Upper lobe of right lung (tissue), 1 donor: ENCODE measurements around the gene PTPN9. TPM values are rescaled to one million over a fixed set of nuclear protein-coding genes. Genes with fewer than 3 reads are reported as not detected.
"Not testable (repeated sequence)": the region's sequence is repeated elsewhere in the genome, so short reads cannot be mapped to it uniquely, and the experiment has no call there.

Experiments used
- ATAC-seq: fragments of 200-7000 bp; cut with Tn5 transposase; one replicate; pipeline ENCODE4 v1.9.1; 2020; ENCODE audit warnings: mild to moderate bottlenecking, moderate library complexity
- DNase-seq: peaks from one replicate; pipeline ENCODE4 v3.0.0-alpha.2; 2020
- H3K27ac ChIP-seq: fragments of 200-600 bp; one replicate; pipeline ENCODE4 v1.8.0; 2022
- H3K27me3 ChIP-seq: fragments of 200-600 bp; one replicate; pipeline ENCODE4 v1.8.0; 2022; ENCODE audit warnings: mild to moderate bottlenecking
- H3K36me3 ChIP-seq: fragments of 200-600 bp; one replicate; pipeline ENCODE4 v1.8.0; 2022
- H3K4me1 ChIP-seq: fragments of 200-600 bp; one replicate; pipeline ENCODE4 v1.8.0; 2022
- H3K4me3 ChIP-seq: fragments of 200-600 bp; one replicate; pipeline ENCODE4 v1.8.0; 2022; ENCODE audit warnings: mild to moderate bottlenecking
- H3K9me3 ChIP-seq: fragments of 200-600 bp; one replicate; pipeline ENCODE4 v1.8.0; 2022
- intact Hi-C: fragments of 100-400 bp; cut with DNase I; formaldehyde crosslinking; loops from one replicate; pipeline ENCODE4 v1.11.0; 2022
- total RNA-seq: library from RNA; stranded (reverse); fragmentation: NEBNext Ultra II Directional; extraction: Animal tissue kit (Norgen Biotek cat#: 25700); gene quantifications from one replicate; pipeline ENCODE4 v1.2.1, GENCODE V29; 2021
- TF ChIP-seq, protein P1 (sequence below): fragments of 200-600 bp; IDR thresholded peaks from one replicate; pipeline ENCODE4 v1.8.0; 2022; ENCODE audit warnings: antibody characterized with exemption
- donor health status: DM: no; HTN: yes; CAD: no; lungs with severe emphysema.

PTPN9 gene
- total RNA-seq, 1 donor from 2014 or later: 26.0 TPM

DNA sequence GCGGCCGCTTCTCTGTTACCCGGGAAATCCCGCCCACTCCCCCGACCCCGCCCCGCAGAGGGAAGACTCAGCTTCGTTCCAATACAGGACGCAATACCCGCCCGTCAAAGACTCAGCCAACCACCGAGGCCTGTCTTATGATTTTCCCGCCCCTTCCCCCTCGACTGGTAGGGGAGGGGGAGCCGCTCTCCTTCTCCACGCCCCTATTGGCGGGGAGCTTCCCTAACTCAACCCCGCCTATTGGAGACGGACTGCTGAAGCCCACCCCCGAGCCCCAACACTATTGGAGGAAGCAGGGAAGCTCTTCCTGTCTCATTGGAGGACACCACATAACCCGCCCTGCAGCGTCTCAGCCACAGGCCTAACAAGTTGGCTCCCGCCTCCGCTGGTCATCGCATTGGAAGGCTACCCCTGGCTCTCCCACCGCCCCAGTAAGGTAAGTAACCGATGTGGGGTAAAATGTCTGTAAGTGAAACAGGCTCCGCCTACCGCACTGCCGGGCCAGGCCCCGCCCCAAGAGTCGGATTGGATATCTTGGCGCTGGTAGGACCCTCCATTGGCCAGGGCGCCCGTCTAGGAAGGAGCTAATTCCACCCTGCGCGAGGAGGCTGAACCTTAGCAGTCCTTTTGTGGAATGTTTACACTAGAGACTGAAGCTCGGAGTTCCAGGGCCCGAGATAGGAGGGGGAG lies 127.3 kb downstream of the PTPN9 start, which contains the start of gene SIN3A:
SIN3A (minus strand) TSS at position 17 of the 690 bp plus-strand sequence. CDS start 21,315 bp downstream, outside the sequence.
- H3K27ac ChIP-seq: peak within 1 kb of the TSS; percentile 92
- no peaks in the 10 kb centered on the region for H3K36me3 ChIP-seq
- TF ChIP-seq, protein P1, sequence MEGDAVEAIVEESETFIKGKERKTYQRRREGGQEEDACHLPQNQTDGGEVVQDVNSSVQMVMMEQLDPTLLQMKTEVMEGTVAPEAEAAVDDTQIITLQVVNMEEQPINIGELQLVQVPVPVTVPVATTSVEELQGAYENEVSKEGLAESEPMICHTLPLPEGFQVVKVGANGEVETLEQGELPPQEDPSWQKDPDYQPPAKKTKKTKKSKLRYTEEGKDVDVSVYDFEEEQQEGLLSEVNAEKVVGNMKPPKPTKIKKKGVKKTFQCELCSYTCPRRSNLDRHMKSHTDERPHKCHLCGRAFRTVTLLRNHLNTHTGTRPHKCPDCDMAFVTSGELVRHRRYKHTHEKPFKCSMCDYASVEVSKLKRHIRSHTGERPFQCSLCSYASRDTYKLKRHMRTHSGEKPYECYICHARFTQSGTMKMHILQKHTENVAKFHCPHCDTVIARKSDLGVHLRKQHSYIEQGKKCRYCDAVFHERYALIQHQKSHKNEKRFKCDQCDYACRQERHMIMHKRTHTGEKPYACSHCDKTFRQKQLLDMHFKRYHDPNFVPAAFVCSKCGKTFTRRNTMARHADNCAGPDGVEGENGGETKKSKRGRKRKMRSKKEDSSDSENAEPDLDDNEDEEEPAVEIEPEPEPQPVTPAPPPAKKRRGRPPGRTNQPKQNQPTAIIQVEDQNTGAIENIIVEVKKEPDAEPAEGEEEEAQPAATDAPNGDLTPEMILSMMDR: no peak
- H3K27me3 ChIP-seq: no peaks in the 10 kb centered on the region
- no peaks in the 10 kb centered on the region for H3K9me3 ChIP-seq
- H3K4me1 ChIP-seq: peaks cover 24% of the 10 kb centered on the region
- H3K4me3 ChIP-seq: peak within 1 kb of the TSS; percentile 94
- DNase-seq: peak; percentile 100
- peak; percentile 73 for ATAC-seq
- intact Hi-C loops: no loop called here

DNA sequence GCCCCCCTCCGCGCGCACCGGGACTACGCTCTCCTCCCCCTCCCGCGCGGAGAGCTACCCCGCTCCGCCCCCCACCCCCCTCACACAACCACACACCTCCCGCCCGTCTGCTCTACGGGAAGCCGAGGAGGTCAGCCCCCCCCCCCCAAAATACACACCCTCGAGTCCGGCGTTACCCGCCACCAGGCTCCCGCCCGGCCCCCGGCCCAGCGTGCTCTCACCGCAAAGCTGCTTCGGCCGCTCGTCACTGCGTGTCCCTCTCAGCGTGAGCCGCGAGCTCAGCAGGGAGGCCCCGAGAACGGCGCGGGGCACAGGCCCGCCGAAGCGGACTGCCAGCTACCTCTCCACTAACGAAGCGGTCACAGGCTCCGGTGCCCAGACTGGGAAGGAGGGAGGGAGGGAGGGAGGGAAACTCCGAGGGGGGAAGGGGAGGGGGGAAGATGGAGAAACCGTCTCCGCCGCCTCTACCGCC lies 127.9 kb downstream of the PTPN9 start:
- no peaks in the 10 kb centered on the region for H3K9me3 ChIP-seq
- no peaks in the 10 kb centered on the region for H3K36me3 ChIP-seq
- intact Hi-C loops: no loop called here
- TF ChIP-seq, protein P1: no peak
- DNase-seq (no peak), ATAC-seq (no peak)
- H3K4me3 ChIP-seq: peak overlapping the region; percentile 94
- H3K27ac ChIP-seq: peak overlapping the region; percentile 89
- H3K27me3 ChIP-seq: no peaks in the 10 kb centered on the region
- H3K4me1 ChIP-seq: peaks cover 19% of the 10 kb centered on the region

DNA sequence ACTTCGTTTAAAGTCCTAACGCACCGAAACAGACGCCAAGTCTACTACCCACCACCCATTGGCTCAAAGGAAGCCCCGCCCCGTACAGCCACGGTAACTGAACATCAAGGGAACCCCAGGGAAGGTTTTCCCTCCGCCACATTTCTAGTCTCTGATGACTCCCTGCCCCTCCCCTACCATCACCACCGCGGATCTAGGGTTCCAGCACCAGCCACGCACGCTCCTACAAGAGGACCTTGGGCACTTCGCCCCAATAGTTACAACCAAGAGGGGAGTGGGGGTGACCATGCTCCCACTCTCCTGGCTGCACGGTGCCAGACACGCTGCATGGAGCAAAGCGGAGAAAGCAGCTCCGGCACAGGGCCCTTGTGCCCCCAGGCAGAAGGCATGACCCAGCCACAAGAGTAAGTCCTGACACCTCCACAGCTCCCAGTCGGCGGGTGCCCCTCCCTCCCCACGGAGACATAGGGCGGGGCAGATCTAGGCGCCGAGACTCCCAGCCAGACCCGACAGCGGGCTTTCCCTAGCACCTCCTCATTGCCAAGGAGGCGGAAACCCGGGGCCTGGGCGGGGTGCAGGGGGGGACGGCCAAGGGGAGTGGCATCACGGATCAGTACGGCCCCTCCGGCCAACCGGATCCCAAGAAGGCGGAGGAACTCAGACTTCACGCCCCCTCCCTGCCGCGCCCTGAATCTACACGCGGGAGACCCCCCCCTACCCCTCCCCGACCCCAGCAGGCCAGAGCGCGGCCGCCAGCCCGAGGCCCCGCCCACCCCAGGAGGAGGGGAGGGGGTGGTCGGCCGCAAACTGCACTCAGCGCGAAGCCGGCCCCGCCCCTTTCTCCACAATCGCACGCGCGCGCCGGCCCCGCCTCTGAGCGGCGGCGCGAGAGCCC lies 128.6 kb downstream of the PTPN9 start:
- TF ChIP-seq, protein P1: no peak
- peak; percentile 61 for ATAC-seq

DNA sequence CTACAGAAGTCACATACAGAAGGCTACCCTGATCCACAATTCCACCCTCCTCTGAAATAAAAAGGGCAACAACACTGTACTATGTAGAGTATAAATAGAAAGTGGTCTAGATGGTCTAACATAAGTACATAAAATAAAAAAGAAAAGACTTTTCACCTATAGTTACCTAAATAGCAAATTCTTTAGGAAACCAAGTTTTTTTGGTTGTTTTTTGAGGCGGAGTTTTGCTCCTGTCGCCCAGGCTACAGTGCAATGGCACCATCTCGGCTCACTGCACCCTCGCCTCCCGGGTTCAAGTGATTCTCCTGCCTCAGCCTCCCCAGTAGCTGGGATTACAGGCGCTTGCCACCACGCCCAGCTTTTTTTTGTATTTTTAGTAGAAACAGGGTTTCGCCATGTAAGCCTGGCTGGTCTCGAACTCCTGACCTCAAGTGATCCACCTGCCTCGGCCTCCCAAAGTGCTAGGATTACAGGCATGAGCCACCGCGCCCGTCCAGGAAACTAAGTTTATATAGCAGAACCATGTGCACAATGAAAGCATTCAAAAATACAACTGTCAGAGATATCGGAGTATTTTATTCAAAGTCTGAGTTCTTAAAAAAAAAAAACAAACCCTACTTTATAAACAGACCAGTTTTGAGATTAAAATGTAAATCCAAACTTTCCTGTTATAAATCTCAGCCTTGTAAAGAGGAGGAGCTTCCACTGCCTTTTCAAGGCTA lies 129.4 kb downstream of the PTPN9 start:
- H3K4me1 ChIP-seq: peaks cover 16% of the 10 kb centered on the region
- DNase-seq: no peak

More for the DNA sequence above, 128.6 kb downstream of the PTPN9 start:
- peak overlapping the region; percentile 81 for H3K27ac ChIP-seq
- no peaks in the 10 kb centered on the region for H3K9me3 ChIP-seq
- H3K27me3 ChIP-seq: no peaks in the 10 kb centered on the region
- intact Hi-C loops: no loop called here
- H3K4me1 ChIP-seq: peaks cover 16% of the 10 kb centered on the region
- H3K36me3 ChIP-seq: no peaks in the 10 kb centered on the region
- DNase-seq: peak; percentile 99
- H3K4me3 ChIP-seq: peak overlapping the region; percentile 94

DNA sequence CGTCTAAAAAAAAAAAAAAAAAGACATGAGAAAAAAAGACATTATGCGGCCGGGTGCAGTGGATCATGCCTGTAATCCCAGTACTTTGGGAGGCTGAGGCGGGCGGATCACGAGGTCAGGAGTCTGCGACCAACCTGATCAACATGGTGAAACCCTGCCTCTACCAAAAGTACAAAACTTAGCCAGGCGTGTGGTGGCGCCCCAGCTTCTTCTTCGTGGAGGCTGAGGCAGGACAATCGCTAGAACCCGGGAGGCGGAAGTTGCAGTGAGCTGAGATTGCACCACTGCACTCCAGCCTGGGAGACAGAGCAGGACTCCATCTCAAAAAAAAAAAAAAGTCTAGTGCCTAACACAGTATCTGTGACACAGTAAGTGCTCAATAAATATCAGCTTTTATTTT lies 130.9 kb downstream of the PTPN9 start:
- H3K4me3 ChIP-seq, H3K27ac ChIP-seq, intact Hi-C loops, H3K36me3 ChIP-seq, H3K27me3 ChIP-seq, H3K9me3 ChIP-seq, ATAC-seq: not testable (repeated sequence)
- peak; percentile 78 for DNase-seq
- peaks cover 26% of the 10 kb centered on the region for H3K4me1 ChIP-seq

More for the DNA sequence above, 129.4 kb downstream of the PTPN9 start:
- intact Hi-C loops: no loop called here
- TF ChIP-seq, protein P1: no peak
- no peak for ATAC-seq
- H3K9me3 ChIP-seq: no peaks in the 10 kb centered on the region
- H3K27me3 ChIP-seq: no peaks in the 10 kb centered on the region
- H3K36me3 ChIP-seq: no peaks in the 10 kb centered on the region
- peak overlapping the region; percentile 81 for H3K27ac ChIP-seq
- peak overlapping the region; percentile 94 for H3K4me3 ChIP-seq
